Choroid plexus epithelial cell (primary cell): ENCODE results near the gene IKZF4.
"Not testable (repeated sequence)": the region's sequence is repeated elsewhere in the genome, so short reads cannot be mapped to it uniquely, and the experiment has no call there.

Source experiments
- DNase-seq: peaks from one replicate; pipeline ENCODE4 v3.0.0-alpha.2; 2010; ENCODE audit warnings: low read depth
- H3K4me3 ChIP-seq: 2 replicates; pipeline ENCODE4 v1.5.1; 2011; ENCODE audit warnings: low read depth, mild to moderate bottlenecking, control low read depth, low read length, moderate library complexity
- CTCF ChIP-seq: conservative IDR thresholded peaks from 2 replicates; pipeline ENCODE4 v1.5.1; 2011; ENCODE audit warnings: low read depth, mild to moderate bottlenecking, control low read depth, inconsistent platforms, low read length, moderate library complexity

IKZF4 gene

GRCh38 chr12:55991110-55991509, 29.7 kb upstream of the IKZF4 start:
- no peak for TF ChIP-seq CTCF
- DNase-seq: no peak
- no peak overlapping the region for H3K4me3 ChIP-seq

GRCh38 chr12:55993230-55993853, 27.5 kb upstream of the IKZF4 start:
- no peak overlapping the region for H3K4me3 ChIP-seq
- no peak for DNase-seq
- no peak for TF ChIP-seq CTCF

- no peak overlapping the region for H3K4me3 ChIP-seq
- DNase-seq: no peak
- no peak for TF ChIP-seq CTCF
These were observed 25.5 kb upstream of the IKZF4 start for GRCh38 chr12:55995366-55995765.

- DNase-seq: peak; percentile 82
- peak; percentile 85 for TF ChIP-seq CTCF
- H3K4me3 ChIP-seq: peak overlapping the region; percentile 72
These were observed 24.6 kb upstream of the IKZF4 start for GRCh38 chr12:55996201-55996714.

- DNase-seq: peak; percentile 99
- peak within 1 kb of the TSS; percentile 72 for H3K4me3 ChIP-seq
- peak; percentile 9 for TF ChIP-seq CTCF
These were observed 23.9 kb upstream of the IKZF4 start, which contains the start of gene SUOX for GRCh38 chr12:55996715-55997534. TSS of gene SUOX (plus strand) at chr12:55997276. CDS start at chr12:56002222, 4,946 bp downstream.

GRCh38 chr12:55997535-55997859, 23.3 kb upstream of the IKZF4 start:
- no peak for TF ChIP-seq CTCF
- H3K4me3 ChIP-seq: peak overlapping the region; percentile 72
- no peak for DNase-seq

GRCh38 chr12:55999522-55999921, 21.3 kb upstream of the IKZF4 start:
- not testable (repeated sequence) for H3K4me3 ChIP-seq, DNase-seq

- DNase-seq, H3K4me3 ChIP-seq: not testable (repeated sequence)
These were observed 20.8 kb upstream of the IKZF4 start for GRCh38 chr12:55999999-56000540.
